Measurements from ENCODE around the gene VPS16.

VPS16 gene

GRCh38 chr20:2887715-2888114, 47.2 kb downstream of the VPS16 start:
- TF ChIP-seq, protein P1, sequence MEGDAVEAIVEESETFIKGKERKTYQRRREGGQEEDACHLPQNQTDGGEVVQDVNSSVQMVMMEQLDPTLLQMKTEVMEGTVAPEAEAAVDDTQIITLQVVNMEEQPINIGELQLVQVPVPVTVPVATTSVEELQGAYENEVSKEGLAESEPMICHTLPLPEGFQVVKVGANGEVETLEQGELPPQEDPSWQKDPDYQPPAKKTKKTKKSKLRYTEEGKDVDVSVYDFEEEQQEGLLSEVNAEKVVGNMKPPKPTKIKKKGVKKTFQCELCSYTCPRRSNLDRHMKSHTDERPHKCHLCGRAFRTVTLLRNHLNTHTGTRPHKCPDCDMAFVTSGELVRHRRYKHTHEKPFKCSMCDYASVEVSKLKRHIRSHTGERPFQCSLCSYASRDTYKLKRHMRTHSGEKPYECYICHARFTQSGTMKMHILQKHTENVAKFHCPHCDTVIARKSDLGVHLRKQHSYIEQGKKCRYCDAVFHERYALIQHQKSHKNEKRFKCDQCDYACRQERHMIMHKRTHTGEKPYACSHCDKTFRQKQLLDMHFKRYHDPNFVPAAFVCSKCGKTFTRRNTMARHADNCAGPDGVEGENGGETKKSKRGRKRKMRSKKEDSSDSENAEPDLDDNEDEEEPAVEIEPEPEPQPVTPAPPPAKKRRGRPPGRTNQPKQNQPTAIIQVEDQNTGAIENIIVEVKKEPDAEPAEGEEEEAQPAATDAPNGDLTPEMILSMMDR (conservative IDR thresholded peaks at IDR 0.05; ENCODE audit: control insufficient read depth, insufficient read depth, low read depth, low read length) = no peak
- H3K4me3 ChIP-seq (ENCODE audit: control insufficient read depth, low read depth, low read length) = no peak overlapping the region
- DNase-seq (ENCODE audit: low read depth) = no peak

DNA sequence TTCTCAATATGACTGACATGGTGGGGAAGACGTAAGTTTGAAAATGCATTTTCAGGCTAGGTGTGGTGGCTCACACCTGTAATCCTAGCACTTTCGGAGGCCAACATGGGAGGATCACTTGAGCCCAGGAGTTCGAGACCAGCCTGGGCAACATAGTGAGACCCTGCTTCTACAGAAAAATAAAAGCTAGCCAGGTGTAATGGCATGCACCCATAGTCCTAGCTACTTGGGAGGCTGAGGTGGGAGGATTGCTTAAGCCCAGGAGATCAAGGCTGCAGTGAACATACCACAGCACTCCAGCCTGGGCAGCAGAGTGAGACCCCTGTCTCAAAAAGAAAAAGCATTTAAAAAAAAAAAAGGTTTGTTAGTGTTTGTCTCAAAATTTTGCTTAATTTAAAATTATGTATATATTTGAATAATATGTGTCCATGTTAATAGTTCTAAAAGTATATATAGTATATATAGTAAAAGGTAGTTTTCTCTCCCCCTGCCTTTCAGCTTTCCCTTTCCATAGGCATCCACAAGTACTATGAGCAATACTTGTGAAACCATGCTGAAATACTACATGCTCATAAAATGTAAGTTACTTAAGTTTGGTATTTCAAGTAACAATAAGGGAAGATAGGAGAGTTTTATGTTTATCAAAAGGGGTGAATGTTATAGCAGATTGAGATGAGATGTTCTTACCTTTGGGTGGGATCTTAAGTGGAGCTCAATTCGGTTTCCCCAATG, 47.8 kb downstream of the VPS16 start:
- TF ChIP-seq, protein P1 (conservative IDR thresholded peaks at IDR 0.05; ENCODE audit: control insufficient read depth, insufficient read depth, low read depth, low read length) = no peak
- no peak for DNase-seq (ENCODE audit: low read depth)
- no peak overlapping the region for H3K4me3 ChIP-seq (ENCODE audit: control insufficient read depth, low read depth, low read length)

DNA sequence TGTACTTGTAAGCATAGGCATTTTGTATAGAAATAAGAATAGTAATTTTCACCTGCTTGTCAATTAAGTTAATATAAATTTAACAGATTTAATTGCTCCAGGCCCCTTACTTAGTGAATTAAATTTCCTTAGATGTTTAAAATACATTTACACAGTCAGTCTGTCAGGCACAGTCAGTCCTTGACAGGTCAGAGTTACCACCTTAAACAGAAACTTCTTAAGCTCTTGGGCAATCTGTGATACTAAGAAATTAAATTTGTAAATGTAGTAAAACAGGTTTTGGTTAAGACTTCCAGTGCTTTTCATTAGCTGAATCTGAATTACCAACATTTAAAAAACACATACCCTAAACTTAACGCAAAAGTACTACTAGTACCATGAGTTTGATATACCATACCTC, 48.7 kb downstream of the VPS16 start:
- no peak for DNase-seq (ENCODE audit: low read depth)
- no peak overlapping the region for H3K4me3 ChIP-seq (ENCODE audit: control insufficient read depth, low read depth, low read length)
- TF ChIP-seq, protein P1 (conservative IDR thresholded peaks at IDR 0.05; ENCODE audit: control insufficient read depth, insufficient read depth, low read depth, low read length) = no peak

- no peak for DNase-seq (ENCODE audit: low read depth)
- H3K4me3 ChIP-seq (ENCODE audit: control insufficient read depth, low read depth, low read length) = no peak overlapping the region
- TF ChIP-seq, protein P1 (conservative IDR thresholded peaks at IDR 0.05; ENCODE audit: control insufficient read depth, insufficient read depth, low read depth, low read length) = no peak
Observed at GRCh38 chr20:2889797-2890196, 49.3 kb downstream of the VPS16 start.

DNA sequence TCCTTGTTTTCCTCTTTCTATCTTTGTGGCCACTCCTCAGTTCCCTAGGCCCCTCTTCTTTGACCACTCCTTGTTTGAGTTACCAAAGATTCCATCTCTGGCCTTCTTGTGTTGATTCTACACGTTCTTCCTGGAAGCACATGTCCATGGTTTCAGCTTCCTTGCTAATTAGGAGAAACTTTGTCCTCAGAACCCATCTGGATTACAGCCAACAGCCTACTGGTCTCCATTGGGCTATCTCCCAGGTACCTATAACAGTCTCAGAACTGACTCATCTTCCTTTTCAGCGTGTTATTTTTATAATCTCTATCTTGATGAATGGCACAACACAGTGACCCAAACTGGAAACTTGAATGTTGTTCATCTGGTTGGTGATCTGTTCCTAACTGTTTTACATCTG, 50.2 kb downstream of the VPS16 start:
- H3K4me3 ChIP-seq (ENCODE audit: control insufficient read depth, low read depth, low read length) = no peak overlapping the region
- TF ChIP-seq, protein P1 (conservative IDR thresholded peaks at IDR 0.05; ENCODE audit: control insufficient read depth, insufficient read depth, low read depth, low read length) = no peak
- peak; percentile 54 for DNase-seq (ENCODE audit: low read depth)

DNA sequence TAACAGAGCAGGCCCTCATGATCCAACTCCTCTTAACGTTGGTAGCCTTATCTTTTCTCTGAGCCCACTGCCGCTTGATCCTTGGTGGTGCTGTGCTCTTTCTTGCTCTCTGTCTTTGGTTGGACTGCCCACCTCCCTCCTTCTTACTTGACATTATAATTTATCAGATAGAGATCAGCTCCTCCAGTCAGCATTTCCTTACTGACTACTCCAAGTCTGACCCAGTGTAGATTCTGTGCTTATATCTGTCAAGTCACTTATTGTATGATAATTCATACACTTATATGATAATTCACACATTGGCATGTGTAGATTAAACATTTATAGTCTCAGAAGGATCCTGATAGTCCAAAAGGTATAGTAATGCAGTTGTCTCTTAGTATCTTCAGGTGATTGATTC, 50.8 kb downstream of the VPS16 start:
- DNase-seq (ENCODE audit: low read depth) = no peak
- no peak overlapping the region for H3K4me3 ChIP-seq (ENCODE audit: control insufficient read depth, low read depth, low read length)
- TF ChIP-seq, protein P1 (conservative IDR thresholded peaks at IDR 0.05; ENCODE audit: control insufficient read depth, insufficient read depth, low read depth, low read length) = no peak

Measured in fibroblast of mammary gland (primary cell).